GM13976 (cell line): Measurements from ENCODE around the gene ZNF367.

Experiments
- DNase-seq: peaks from one replicate; pipeline ENCODE4 v3.0.0; 2012; ENCODE audit warnings: low spot score
- CTCF ChIP-seq: IDR thresholded peaks from 2 replicates; pipeline ENCODE4 v1.5.1; 2012; ENCODE audit warnings: borderline replicate concordance, mild to moderate bottlenecking; ENCODE audit not compliant: insufficient read depth; ENCODE audit errors: extremely low read depth, missing control alignments, control extremely low read depth
- in situ Hi-C: fragments of 300-500 bp; cut with MboI; formaldehyde crosslinking; loops from one replicate; pipeline ENCODE4 v1.12.0; 2022; ENCODE audit warnings: low sequenced_read_pairs, mixed read lengths, inconsistent platforms; ENCODE audit not compliant: unreplicated experiment

The ZNF367 gene

GRCh38 chr9:96440671-96441199, 22.6 kb upstream of the ZNF367 start:
- no peak for TF ChIP-seq CTCF
- in situ Hi-C loops = loop anchor here (10.0 kb wide), 1 partner anchor 224 kb away; no protein-coding TSS in a partner anchor
- DNase-seq = no peak

- no peak for TF ChIP-seq CTCF
- in situ Hi-C loops = no loop called here
- no peak for DNase-seq
Observed at GRCh38 chr9:96437454-96437853, 19.3 kb upstream of the ZNF367 start.

GRCh38 chr9:96436456-96437126, 18.4 kb upstream of the ZNF367 start:
- in situ Hi-C loops = no loop called here
- no peak for DNase-seq
- no peak for TF ChIP-seq CTCF

GRCh38 chr9:96436063-96436455, 17.9 kb upstream of the ZNF367 start:
- no peak for DNase-seq
- in situ Hi-C loops = no loop called here
- TF ChIP-seq CTCF = no peak

- no peak for DNase-seq
- in situ Hi-C loops = no loop called here
- TF ChIP-seq CTCF = no peak
Observed at GRCh38 chr9:96435345-96435744, 17.2 kb upstream of the ZNF367 start.

- no peak for TF ChIP-seq CTCF
- DNase-seq = no peak
- in situ Hi-C loops = no loop called here
Observed at GRCh38 chr9:96430377-96430776, 12.2 kb upstream of the ZNF367 start.

- in situ Hi-C loops = no loop called here
- no peak for TF ChIP-seq CTCF
- DNase-seq = no peak
Observed at GRCh38 chr9:96429732-96430131, 11.6 kb upstream of the ZNF367 start.
